Transverse colon (tissue), 3 donors: ENCODE data around the gene ATP1B1.

Experiments
- POLR2A ChIP-seq: fragments of 450-650 bp; IDR thresholded peaks from one replicate; pipeline ENCODE4 v1.6.1; 2016; ENCODE audit warnings: antibody characterized with exemption, mild to moderate bottlenecking, moderate library complexity
- TF ChIP-seq, protein P1 (sequence below), 5 experiments: fragments of 200-600 bp in 3 of 5; fragments of 450-650 bp in 2 of 5; sonication (generic) in 3 of 5; IDR thresholded peaks; 1 replicate in 2 of 5; 2 replicates in 3 of 5; pipeline ENCODE4 v1.5.1; 2016 to 2017; ENCODE audit warnings: antibody characterized with exemption in 5 of 5, inconsistent platforms in 3 of 5, mild to moderate bottlenecking in 2 of 5, moderate library complexity in 1 of 5

DNA sequence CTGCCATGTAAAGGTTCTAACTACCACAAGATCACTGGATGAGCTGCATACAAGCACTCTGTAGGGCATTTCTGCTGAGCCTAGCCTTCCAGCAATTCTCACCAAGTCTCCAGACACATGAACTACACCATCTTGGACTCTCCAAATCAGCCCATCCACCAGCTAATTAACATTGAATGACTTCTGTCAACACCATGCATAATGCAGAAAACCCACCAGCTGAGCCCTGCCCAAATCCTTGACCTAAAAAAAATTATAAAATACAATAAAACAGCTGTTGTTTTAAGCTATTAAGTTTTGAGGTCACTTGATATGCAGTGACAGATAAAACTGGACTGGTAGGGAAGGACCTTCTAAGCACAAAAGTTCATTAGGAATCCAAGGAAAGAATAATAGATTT lies 44.3 kb upstream of the ATP1B1 start:
- TF ChIP-seq POLR2A = no peak
- TF ChIP-seq, protein P1, sequence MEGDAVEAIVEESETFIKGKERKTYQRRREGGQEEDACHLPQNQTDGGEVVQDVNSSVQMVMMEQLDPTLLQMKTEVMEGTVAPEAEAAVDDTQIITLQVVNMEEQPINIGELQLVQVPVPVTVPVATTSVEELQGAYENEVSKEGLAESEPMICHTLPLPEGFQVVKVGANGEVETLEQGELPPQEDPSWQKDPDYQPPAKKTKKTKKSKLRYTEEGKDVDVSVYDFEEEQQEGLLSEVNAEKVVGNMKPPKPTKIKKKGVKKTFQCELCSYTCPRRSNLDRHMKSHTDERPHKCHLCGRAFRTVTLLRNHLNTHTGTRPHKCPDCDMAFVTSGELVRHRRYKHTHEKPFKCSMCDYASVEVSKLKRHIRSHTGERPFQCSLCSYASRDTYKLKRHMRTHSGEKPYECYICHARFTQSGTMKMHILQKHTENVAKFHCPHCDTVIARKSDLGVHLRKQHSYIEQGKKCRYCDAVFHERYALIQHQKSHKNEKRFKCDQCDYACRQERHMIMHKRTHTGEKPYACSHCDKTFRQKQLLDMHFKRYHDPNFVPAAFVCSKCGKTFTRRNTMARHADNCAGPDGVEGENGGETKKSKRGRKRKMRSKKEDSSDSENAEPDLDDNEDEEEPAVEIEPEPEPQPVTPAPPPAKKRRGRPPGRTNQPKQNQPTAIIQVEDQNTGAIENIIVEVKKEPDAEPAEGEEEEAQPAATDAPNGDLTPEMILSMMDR (IDR thresholded peaks at IDR 0.05) = no peak
